ENCODE results near the gene TAS2R20. TPM values are rescaled to one million over a fixed set of nuclear protein-coding genes. Genes with fewer than 3 reads are reported as not detected.

The TAS2R20 gene
- total and polyA plus RNA-seq, 2 experiments from 2014 or later, result 3.9 TPM; not detected in 1

DNA sequence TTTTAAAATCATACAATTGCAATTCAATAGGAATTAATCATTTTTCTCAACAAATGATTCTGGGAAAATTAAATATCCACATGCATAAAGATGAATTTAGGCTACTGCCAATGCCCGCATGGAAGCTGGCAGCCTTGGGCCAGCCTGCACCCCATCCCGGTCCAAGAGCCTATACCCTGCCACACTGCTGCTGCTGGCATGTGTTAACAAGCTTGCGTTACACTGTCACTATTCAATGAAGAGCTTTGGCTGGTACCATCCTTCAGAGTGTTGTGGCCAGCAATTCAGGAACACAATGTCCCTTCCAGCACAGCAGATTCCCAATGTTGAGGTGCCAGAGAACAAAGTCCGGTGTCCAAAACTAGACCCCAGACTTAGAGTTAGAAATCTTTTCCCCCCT, 45.5 kb downstream of the TAS2R20 start:
- Mint-ChIP-seq H3K27me3 (ENCODE audit: insufficient read depth, low read depth, poor library complexity) (no peaks in the 10 kb centered on the region), H3K4me3 (no peak overlapping the region), H3K27ac (no peak overlapping the region), H3K4me1 (no peaks in the 10 kb centered on the region; the same call in 2 of the 3 replicates), H3K36me3 (ENCODE audit: low read depth) (peaks cover 34% of the 10 kb centered on the region), H3K9me3 (peaks cover 17% of the 10 kb centered on the region)
- H3F3A ChIP-seq (replicated peaks; ENCODE audit: low read depth), result no peaks in the 10 kb centered on the region
- H3K27ac ChIP-seq (ENCODE audit: low read depth), result no peak overlapping the region
- no peaks in the 10 kb centered on the region; the same call in 1 of the 2 replicates for H3K9me2 ChIP-seq (ENCODE audit: insufficient read depth)
- no peak overlapping the region for H3K4me2 ChIP-seq
- H3K79me2 ChIP-seq (replicated peaks; ENCODE audit: insufficient read depth), result peaks cover 20% of the 10 kb centered on the region
- H3K4me3 ChIP-seq, result no peak overlapping the region
- H2AFZ ChIP-seq, result no peak overlapping the region
- no peaks in the 10 kb centered on the region for H3K27me3 ChIP-seq (ENCODE audit: insufficient read depth)
- no peak for TF ChIP-seq EZH2 (IDR thresholded peaks at IDR 0.05; ENCODE audit: low read depth, unreplicated experiment)
- no peak for TF ChIP-seq ZNF331 (CRISPR knock-in tag; IDR thresholded peaks at IDR 0.05; ENCODE audit: low read depth)
- TF ChIP-seq ZNF114 (CRISPR knock-in tag; IDR thresholded peaks at IDR 0.05), result no peak
- no peak for TF ChIP-seq CREB1 (CRISPR knock-in tag; IDR thresholded peaks at IDR 0.05; ENCODE audit: low read depth)
- no peak for TF ChIP-seq STAT1 (IDR thresholded peaks at IDR 0.05; ENCODE audit: unreplicated experiment)
- TF ChIP-seq EZH2phosphoT487 (IDR thresholded peaks at IDR 0.05; ENCODE audit: unreplicated experiment), result no peak
- no peak for TF ChIP-seq ZNF462 (CRISPR knock-in tag; IDR thresholded peaks at IDR 0.05)
- no peak for TF ChIP-seq JUNB (IDR thresholded peaks at IDR 0.05; ENCODE audit: unreplicated experiment)
- no peak for TF ChIP-seq POLR2AphosphoS5 (IDR thresholded peaks at IDR 0.05; ENCODE audit: low read depth)
- TF ChIP-seq REST (IDR thresholded peaks at IDR 0.05; ENCODE audit: unreplicated experiment), result no peak
- TF ChIP-seq, protein P1, sequence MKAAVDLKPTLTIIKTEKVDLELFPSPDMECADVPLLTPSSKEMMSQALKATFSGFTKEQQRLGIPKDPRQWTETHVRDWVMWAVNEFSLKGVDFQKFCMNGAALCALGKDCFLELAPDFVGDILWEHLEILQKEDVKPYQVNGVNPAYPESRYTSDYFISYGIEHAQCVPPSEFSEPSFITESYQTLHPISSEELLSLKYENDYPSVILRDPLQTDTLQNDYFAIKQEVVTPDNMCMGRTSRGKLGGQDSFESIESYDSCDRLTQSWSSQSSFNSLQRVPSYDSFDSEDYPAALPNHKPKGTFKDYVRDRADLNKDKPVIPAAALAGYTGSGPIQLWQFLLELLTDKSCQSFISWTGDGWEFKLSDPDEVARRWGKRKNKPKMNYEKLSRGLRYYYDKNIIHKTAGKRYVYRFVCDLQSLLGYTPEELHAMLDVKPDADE (IDR thresholded peaks at IDR 0.05), result no peak
- TF ChIP-seq, protein P2, sequence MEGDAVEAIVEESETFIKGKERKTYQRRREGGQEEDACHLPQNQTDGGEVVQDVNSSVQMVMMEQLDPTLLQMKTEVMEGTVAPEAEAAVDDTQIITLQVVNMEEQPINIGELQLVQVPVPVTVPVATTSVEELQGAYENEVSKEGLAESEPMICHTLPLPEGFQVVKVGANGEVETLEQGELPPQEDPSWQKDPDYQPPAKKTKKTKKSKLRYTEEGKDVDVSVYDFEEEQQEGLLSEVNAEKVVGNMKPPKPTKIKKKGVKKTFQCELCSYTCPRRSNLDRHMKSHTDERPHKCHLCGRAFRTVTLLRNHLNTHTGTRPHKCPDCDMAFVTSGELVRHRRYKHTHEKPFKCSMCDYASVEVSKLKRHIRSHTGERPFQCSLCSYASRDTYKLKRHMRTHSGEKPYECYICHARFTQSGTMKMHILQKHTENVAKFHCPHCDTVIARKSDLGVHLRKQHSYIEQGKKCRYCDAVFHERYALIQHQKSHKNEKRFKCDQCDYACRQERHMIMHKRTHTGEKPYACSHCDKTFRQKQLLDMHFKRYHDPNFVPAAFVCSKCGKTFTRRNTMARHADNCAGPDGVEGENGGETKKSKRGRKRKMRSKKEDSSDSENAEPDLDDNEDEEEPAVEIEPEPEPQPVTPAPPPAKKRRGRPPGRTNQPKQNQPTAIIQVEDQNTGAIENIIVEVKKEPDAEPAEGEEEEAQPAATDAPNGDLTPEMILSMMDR (conservative IDR thresholded peaks at IDR 0.05; ENCODE audit: low read depth in 2 of 2), result no peak
- TF ChIP-seq NANOG (IDR thresholded peaks at IDR 0.05; ENCODE audit: borderline replicate concordance), result no peak
- H3K4me1 ChIP-seq (ENCODE audit: insufficient read depth), result no peaks in the 10 kb centered on the region
- no peak for ATAC-seq
- no peak for DNase-seq (ENCODE audit: low spot score)
- no peaks in the 10 kb centered on the region for H3K36me3 ChIP-seq (ENCODE audit: insufficient read depth)
- no peaks in the 10 kb centered on the region; the same call in 1 of the 2 replicates for H4K20me1 ChIP-seq (replicated peaks; ENCODE audit: insufficient read depth)
